DMS 273 treated with DMSO at 0.1 percent for 48 hours (cell line): ENCODE measurements around the gene RGL4.

Source experiments
- DNase-seq: peaks from one replicate; lab custom pipeline; 2025; lab: John Stamatoyannopoulos, UW

The RGL4 gene

DNA sequence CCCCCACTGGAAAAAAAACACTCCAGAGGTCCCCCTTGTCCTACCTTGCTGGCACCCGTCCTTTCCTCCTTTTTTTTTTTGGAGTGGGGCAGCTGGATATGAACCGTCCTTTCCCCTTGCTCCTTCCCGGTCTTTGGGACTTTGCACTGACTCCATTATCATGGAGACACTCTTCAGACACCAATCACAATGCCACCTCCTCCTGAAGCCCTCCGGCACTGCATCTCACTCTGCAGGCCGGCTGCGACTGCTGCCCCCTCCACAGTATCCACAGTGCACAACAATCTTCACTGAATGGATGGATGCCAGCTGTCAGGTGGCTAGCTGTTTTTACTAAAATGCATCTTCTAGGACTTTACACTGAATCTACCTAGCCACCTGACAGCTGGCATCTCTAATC lies 12.7 kb upstream of the RGL4 start:
- no peak for DNase-seq

DNA sequence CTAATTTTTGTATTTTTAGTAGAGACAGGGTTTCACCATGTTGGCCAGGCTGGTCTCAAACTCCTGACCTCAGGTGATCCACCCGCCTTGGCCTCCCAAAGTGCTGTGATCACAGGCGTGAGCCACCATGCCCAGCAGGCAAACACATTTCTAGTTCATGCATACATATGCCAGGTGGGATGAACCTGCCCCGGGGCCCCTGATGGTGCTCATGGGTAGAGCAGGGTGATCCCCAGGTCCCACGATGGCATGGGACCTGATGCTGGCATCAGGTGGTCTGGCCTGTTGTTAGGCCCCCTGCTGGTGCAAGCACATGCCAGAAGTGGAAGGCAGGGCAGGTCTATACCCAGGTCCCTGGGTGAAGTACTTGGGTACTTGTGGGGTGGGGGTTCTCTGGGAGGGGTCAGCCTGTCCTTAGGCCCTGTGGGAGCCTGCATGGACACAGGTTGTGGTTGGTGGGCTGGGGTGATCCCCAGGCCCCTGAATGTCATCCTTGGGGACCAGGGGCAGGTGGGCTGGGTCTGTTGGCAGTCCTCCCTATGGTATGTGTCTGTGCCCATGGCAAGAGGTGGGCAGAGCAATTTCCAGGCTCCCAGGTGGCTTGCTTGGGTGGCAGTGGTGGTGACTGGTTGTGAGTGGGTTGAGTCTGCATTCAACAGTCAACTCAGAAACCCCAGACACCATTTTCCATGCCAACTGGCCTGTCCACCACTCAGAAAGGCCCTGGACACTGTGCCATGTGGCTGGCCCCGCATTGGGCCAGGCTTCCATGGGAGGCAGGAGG lies 9.6 kb upstream of the RGL4 start:
- DNase-seq: no peak

DNA sequence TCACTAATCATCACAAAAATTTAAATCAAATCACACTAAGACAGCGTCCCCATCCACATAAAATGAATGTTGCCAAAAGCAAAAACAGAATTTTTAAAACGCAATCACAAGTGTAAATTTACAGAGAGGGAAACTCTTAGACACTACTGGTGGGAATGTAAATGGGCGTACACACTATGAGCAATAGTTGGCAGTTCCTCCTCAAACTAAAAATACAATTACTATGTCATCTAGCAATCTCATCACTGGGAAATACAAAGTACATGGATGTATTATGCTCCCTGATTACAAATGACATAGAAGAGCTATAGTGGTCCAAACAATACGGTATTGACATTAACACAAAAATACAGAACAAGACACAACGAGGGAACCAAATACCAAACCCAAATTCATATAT lies 8.7 kb upstream of the RGL4 start:
- DNase-seq: no peak

DNA sequence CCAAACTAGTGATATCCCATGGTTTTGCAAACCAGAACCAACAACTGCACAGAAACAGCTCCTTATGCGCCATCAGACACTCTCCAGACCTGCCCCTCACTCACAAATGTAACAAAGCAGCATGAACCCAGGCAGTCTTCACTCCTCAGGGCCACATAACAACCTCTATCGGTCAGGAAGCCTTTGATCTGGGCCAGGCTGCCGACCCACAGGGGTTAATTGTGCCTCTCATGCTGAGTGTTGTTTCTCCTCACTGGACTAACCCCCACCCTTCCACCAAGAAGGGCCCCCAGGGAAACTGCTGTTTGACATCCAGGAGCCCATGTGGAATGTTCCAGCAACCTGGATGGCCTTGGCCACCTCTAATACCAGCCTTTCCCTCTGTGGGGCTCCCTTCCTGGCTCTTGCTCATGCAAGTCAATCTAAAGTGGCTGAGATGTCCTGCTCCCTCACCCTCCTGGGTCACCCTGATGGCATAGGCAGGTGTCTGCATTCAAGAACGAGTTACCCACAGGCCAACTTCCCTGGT lies 7.9 kb upstream of the RGL4 start:
- DNase-seq: no peak

DNA sequence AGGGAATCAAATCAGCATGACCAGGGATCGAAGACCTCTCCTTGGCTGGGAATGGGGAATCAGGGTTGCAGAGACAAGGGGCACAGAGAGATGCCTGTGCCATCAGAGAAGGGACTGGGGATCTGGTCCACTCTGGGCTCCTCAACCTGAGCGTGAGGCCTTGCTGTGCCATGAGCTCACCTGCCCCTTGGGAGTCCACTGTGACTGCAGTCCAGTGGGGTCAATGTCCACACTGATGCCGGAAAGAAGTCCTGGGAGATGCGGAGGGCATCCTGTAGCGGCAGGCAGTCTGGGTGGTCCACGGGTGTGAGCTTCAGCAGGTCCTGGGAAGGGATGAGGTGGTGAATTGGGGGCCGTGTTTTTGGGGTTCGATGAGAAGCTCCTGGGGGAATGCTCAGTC lies 7.3 kb upstream of the RGL4 start:
- no peak for DNase-seq

DNA sequence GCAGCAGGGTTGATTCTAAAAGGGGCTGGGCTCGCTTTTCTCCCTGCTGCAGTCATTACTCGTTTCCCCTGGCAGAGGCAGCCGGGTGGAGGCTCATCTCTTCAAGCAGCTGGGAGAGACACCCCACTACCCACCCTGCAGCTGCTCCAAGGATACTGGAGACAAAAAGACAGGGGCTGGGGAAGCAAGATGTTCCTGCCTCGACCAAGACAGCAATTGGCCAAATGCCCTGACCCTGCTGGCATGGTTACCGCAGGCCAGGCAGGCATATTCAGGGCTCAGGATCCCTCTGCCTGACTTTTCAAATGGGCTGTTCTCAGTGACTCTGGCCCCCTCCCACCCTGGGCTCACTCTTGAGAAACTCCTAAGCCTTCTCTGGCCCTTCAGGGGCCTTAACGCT lies 6.8 kb upstream of the RGL4 start:
- DNase-seq: no peak

DNA sequence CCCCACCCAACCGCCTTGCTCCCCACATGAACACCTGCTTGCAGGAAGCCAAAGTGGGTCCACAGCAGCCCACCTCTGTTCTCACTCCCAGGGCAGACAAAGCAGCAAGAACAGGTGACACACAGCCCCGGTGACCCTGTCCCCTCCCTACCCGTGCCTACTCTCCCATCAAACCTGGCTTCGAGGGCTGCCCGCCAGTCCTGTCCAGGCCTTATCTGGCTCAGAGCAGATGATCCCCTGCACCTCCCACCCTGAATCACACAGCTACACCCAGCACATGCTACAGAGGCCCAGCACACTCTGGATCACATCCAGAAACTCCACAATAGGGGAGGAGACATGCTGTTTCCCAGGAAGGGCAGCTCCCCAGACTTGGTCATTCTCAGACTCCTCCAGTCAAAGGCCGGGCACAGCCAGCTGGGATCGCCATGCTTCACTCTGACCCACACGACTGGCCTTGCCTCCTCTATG lies 6.2 kb upstream of the RGL4 start:
- DNase-seq: no peak

DNA sequence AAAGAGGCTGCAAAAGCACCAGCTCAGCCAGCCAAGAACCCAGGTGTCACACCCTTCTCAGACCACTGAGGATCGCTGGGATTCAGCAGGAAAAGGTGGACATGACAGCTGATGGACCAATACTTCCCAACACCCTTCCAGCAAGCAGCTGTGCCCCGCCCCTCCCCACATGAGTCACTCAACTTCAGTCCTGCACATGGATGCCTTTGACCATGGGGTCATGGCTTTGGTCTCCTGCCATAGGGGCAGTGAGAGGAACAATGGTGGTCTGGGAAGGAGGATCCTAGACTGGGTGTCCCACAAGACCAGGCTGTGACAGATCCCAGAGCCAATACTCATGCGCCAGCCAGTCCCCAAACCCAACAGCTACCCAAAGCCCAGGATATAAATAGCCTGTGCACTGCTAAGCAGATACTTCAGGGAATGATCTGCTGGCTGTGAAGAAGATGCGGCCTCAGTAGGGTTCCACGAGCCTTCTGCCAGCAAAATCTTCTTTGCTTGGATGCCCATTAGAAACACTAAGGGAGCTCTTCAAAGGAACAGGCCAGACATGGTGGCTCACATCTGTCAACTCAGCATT lies 5.5 kb upstream of the RGL4 start:
- DNase-seq: no peak

DNA sequence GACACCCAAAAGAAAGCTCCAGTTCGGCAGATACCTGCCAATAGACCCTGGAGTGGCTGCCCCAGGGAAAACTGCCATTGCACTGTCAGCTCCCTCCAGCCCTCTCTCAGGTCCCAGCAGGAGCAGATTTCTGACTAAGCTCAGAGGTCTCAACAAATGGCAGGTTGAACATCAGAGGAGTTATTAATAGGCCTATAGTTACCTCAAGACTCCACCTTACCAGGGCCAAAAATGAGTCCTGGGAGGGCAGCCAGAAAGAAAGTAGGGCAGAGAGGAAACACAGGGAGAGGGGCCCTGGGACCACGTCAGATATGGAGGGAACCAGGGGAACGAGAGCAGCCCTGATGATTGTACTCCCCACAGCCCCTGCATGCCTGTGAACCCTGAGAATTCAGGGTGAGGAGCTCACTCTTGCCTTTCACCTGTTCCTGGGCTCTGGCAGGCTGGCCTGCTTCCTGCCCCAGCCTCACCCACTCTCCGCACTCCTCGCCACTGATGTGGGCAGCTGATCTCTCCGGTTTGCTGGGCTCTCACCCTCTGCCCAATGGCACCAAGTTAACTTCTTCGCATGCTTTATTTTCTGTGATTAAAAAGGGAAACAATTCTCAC lies 4.3 kb upstream of the RGL4 start:
- DNase-seq: no peak

DNA sequence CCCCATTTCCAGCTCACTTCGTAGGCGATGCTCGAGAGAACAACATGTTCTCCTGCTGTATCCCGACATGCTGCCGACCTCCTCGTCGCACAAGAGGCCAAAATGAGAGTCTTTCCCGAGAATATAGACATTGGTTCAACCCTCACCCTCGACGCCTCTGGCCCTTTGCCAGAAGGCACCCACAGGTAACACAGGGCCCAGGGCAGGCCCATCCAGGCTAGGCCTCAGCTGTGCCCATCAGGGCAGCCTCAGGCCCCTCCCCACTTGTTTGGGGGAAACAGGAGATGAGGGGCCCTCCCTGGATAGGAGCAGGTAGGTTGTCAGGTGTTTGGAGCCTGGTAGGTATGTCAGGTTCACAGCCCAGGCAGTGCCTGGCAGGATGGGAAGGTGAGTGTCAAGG lies 2.7 kb upstream of the RGL4 start:
- no peak for DNase-seq

DNA sequence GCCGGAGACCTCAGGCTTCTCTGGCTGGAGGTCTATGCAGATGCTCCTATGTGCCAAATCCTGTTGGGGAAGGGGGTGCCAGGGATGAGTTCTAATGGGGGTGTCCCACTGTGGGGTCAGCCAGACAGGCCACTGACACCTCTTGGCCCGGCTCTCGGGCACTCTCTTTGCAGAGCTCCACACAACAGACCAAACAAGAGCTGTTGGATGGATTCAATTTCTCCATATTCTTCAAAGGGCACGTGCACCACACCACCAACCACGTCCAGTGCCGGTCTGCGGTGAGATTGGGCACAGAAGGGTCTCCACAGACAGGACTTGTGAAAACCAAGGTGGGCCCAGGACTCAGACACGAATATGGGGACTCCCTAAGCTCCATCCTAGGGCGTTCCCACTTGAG lies 2.2 kb upstream of the RGL4 start:
- DNase-seq: no peak

DNA sequence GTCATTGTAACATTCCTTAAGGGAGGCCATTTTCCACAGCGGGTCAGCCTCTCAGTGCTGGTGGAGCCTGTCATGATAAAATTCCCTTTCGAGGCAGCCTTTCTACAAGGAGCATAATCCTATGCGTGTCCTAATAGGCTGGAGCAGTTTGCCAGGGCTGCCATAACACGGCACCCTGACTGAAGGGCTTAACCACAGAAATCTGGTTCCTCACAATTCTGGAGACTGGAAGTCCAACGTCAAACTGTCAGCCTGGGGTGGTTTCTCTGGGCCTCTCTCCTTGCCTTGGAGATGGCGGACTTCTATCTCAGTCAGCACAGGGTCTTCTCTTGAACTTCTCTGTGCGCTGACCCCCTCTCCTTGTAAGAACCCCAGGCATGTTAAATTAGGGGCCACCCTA lies 1.4 kb upstream of the RGL4 start:
- no peak for DNase-seq

DNA sequence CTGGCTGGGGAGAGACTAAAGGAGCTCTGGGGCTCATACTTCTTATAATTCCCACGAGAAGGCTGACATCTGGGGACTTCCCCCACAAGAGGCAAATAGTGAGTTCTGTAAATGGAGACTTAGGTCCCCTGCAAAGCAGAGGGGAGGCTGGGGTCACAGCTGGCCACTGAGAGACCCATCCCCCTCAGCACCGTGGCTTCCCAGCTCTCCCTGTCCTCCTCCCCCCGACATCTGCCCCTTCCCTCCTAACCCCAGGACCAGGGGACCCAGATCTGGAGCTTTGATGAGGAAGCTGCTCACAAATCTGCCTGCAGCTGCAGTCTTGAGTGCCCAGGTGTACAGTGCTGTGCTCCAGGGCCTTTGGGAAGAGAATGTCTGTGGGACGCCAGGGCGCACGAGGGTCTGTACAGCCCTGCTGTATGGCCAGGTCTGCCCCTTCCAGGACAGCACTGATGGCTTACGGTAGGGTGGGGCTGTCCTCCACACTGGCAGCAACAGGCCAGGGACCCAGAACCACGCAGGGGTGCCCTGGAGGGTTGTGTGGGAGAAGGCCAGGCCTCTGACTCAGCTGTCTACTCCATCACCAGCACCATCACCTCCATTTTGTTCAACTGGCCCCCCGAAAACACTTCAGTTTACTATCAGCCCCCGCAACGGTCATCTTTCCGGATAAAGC lies 1.1 kb downstream of the RGL4 start:
- DNase-seq: no peak

DNA sequence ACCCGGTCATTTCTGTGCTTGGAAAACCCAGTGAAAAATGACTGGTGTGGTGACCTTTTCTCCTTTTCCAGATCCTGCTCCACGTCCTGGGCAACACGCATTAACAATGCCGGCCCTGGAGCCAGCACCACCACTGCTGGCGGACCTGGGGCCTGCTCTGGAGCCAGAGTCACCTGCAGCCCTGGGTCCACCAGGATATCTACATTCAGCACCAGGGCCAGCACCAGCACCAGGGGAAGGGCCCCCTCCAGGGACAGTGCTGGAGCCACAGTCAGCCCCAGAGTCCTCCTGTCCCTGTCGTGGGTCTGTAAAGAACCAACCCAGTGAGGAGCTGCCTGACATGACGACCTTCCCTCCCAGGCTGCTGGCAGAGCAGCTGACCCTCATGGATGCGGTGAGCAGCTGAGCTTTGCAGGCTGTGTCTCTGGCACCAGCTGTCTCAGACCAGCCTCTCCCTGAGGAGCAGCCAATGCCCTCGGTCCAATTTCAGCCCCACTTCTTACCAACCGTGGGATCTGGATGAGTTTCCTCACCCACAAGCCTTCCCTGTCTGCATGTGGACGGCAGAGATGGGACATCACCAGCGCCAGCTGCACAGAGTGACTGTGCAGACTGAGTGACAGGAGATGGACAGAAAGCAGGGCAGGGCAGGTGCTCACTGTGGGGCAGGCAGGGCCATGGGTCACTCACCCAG lies 1.9 kb downstream of the RGL4 start:
- DNase-seq: no peak

DNA sequence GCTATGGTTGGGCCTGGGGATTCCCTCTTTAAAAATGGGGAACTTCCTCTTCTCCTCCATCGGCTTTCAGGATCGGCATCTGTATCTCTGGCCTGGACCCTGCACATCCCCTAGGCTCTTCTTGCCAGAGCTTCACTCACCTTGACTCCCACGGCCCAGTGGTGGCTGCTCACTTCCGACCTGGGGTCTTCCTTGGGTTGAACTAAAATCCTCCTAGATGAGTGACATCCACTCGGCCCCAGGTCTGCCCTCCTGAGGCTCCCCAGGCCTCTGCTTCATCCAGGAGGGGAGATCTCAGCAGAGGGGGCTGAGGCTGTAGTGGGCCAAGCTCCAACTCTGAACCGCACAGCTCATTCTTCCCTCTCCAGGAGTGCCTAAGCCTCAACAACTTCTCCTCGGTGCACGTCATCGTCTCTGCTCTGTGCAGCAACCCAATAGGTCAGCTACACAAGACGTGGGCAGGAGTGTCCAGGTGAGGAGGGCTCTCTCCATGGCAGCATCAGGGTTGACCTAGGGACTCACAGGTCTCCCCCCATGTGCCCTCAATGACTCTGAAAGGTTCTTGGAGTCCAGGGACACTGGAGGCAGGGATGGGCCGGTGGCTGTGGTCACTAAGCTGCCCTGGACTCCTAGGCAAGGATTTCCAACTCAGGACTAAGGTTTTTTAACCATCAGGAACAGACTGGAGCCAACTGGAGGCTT lies 3.3 kb downstream of the RGL4 start:
- DNase-seq: no peak

DNA sequence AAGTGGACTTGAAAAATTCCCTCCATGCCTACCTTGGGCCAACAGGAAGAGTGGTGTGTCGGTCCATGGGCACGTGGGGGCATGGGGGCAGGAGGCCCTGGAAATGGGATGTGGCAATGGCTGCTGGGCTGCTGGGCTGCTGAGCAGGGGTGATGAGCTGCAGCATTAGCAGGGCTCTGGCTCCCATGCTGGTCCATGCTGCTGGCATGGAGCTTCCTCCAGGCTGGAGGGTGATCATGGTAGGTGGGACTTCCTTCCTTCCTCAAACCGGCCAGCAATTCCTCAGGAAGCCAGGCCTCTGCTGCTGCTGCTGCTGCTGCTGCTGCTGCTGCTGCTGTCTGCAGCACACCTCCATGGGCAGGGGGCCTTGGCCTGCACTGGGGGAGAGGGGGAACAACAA lies 4.3 kb downstream of the RGL4 start:
- DNase-seq: no peak

DNA sequence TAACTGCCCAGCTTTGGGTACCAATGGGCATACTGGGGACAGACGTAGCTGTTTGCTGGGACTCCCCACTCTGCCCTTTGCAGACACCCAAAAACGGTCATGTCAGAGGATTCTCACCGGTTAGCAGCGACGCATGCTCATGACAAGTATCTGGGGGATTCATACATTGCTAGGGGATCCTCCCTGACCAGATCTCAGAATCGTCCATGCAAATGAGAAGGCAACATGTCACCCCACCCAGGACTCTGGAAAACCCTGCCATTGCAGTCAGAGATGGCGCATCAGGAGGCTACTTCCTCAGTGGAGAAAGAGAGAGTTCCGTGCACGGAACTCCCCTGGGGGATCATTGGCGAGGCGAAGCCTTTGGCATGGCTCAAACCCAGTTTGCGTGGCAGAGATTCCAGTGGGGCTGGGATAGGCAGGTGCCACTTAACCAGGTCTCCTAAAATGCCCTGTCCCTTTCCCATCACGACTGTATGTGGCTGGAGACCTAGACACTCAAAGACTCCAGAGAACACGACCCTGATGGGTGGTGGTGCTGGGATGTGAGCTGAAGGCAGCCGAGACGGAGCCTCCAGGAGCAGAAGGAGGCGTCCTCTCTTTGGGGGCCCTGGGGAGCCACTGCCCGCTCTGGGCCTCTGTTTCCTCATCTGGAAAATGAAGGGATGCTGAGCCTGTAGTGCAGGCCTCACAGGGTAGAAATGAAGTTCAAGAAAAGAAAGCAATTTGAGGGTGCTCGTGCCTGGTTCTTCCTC lies 4.9 kb downstream of the RGL4 start:
- no peak for DNase-seq

DNA sequence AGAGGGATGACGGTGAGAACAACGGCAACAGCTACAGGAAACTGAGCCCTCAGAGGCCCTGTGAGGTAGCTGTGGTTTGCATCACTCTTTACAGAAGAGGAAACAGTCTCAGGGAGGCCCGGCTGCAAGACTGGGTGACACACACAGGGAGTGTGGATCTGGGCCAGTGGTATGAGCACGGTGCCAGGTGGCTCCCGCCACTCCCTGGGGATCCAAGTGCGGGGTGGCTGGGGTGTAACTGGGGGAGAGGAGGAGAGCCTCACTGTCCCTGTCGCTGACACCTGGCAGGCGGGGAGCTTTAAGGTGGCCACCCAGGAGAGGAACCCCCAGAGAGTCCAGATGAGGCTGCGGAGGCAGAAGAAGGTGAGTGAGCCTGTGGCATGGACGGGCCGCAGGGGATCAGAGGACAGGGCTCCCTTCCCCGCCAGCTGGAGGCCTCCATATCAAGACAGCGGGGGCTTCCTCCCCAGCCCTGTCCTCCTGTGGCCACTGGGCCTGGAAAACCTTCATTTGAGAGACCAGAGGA lies 5.6 kb downstream of the RGL4 start:
- DNase-seq: no peak

DNA sequence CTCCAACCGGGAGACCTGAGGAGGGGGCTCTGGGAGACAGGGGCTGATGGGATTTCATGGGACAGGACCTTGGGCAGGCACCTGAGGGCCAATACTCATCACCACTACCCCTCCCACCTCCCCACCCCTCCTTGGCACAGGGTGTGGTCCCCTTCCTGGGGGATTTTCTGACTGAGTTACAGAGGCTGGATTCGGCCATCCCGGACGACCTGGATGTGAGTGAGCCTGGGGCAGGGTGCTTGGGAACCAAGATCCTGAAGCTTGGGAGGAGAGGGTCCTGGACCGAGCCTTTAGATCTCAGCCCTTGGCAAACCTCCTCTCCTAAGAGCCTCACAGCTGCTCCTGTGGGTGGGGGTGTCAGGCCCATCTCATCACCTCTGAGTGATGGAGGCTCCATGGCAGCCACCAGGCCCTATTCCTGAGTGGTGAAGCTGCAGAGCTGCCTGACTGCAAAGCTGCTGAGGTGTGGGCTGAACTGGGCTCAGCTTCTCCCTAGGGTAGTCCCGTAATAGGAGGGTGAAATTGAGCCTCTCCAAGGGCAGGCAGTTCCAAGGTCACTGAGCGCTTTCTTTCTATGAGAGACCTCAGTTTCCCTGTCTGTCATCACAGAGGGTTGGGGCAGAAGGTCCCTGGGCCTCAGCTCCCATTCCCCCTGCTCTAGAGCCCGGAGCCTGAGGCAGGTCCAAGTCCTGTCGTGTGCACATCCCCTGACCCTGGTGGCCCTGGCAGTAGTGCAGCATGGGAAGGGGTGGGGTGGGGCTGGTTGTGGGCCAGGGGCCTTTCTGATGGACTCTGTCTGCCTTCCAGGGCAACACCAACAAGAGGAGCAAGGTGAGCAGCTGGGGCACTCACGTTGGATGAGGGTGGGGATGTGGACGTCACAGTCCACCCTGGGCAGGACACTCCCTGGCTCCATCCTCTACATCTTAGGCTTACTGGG lies 6.5 kb downstream of the RGL4 start:
- DNase-seq: no peak
